Stimulated activated naive B cell treated with anti-CD40 and anti-IgM and Interleukin-4, amounts not matched to agents 10 μg/mL and 1 μg/mL and 100 μg/mL, for 72 hours (primary cell): ENCODE measurements around the gene UGT1A10.
"Not testable (repeated sequence)": the region's sequence is repeated elsewhere in the genome, so short reads cannot be mapped to it uniquely, and the experiment has no call there.

ENCODE experiments used
- ATAC-seq, 2 donors: fragments of 150-1000 bp; cut with Tn5 transposase; replicated peaks; 2 replicates each; pipeline ENCODE4 v1.10.0; 2021; ENCODE audit warnings: moderate library complexity in 1 of 2
- DNase-seq: peaks from one replicate; pipeline ENCODE4 v3.0.0; 2021
- H3K27ac Mint-ChIP-seq: one replicate; pipeline ENCODE4 v1.8.0; 2022; ENCODE audit warnings: mild to moderate bottlenecking, mixed read lengths
- H3K27me3 Mint-ChIP-seq, 2 donors: one replicate each; pipeline ENCODE4 v1.8.0; 2022; ENCODE audit warnings: mixed read lengths in 2 of 2
- H3K36me3 Mint-ChIP-seq, 2 donors: one replicate each; pipeline ENCODE4 v1.8.0; 2022; ENCODE audit warnings: mixed read lengths in 2 of 2, mild to moderate bottlenecking in 1 of 2
- H3K4me1 Mint-ChIP-seq, 2 donors: one replicate each; pipeline ENCODE4 v1.8.0; 2022; ENCODE audit warnings: mixed read lengths in 2 of 2, mild to moderate bottlenecking in 1 of 2
- H3K4me3 Mint-ChIP-seq, 2 donors: one replicate each; pipeline ENCODE4 v1.8.0; 2022; ENCODE audit warnings: mild to moderate bottlenecking in 2 of 2, mixed read lengths in 2 of 2, moderate library complexity in 1 of 2
- H3K9me3 Mint-ChIP-seq, 2 donors: one replicate each; pipeline ENCODE4 v1.8.0; 2022; ENCODE audit warnings: mixed read lengths in 2 of 2, mild to moderate bottlenecking in 1 of 2

The UGT1A10 gene

DNA sequence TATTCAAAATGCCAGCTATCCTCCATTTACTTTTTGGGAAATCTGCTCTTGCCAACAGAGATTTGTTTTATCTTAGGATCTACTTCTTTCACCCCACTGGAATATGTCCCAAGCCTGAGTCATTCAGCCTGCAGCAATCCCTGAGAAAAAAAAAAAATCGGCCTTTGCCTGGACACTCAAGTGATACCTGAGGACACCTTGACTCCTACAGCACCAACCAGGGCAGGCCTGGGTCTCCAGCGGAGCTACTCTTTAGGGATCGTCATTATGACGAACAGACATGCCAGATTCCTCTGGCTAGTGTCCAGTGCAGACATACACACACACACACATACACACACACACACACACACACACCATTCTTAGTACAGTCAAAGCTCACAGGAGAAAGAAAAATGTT lies 54.2 kb downstream of the UGT1A10 start:
- ATAC-seq, result no peak
- H3K4me3 Mint-ChIP-seq, result no peak overlapping the region
- H3K27ac Mint-ChIP-seq, result no peak overlapping the region
- H3K9me3 Mint-ChIP-seq, result no peaks in the 10 kb centered on the region
- peaks cover 4 to 11% of the 10 kb centered on the region in 2 donors for H3K27me3 Mint-ChIP-seq
- peaks cover 5 to 7% of the 10 kb centered on the region in 2 donors for H3K4me1 Mint-ChIP-seq
- peaks cover 0 to 3% of the 10 kb centered on the region in 2 donors for H3K36me3 Mint-ChIP-seq
- no peak for DNase-seq

DNA sequence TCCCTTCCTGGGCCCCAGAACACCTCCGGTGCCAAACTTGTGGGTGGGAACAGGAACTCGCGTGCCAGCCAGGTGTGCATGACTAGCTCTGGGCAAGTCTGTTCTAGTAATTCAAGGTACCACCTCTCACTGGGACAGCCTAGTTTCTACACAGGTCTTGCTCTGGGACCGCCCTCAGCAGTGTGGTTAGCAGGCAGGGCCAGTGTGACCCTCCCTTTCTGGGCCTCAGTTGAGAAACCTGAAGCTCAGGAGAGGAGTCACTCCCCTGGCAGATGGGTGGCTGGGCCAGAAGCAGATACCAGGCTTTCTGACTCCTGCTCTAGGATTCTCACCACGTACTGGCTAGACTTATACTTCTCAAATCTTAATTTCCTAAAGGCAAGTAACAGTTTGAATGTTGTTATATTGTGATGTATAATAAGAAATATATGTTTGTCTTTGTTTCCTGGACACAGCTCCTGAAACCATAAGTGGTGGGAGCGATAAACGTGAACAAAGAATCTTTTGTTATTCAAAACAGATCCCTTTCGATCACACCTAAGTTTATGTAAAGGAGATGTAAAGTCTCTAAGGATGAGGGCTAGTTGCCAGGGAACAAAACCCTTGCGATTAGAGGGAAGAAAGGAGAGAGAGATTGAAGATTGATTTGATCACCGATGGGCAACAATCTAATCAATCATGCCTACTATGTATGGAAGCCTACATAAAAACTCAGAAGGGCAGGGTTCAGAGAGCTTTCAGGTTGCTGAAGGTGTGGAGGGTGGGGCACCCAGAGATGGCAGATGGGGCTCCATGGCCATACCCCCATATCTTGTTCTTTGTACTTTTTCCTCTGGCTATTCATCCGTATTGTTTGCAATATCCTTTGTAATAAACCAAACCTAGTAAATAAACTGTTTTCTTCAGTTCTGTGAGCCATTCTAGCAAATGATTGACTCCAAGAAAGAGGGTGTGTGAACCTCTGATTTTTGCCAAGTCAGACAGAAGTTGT lies 55.5 kb downstream of the UGT1A10 start:
- Mint-ChIP-seq H3K4me3 (no peak overlapping the region), H3K9me3 (no peaks in the 10 kb centered on the region), H3K36me3 (peaks cover 0 to 2% of the 10 kb centered on the region in 2 donors), H3K27ac (no peak overlapping the region), H3K4me1 (peaks cover 7 to 12% of the 10 kb centered on the region in 2 donors), H3K27me3 (peaks cover 4 to 11% of the 10 kb centered on the region in 2 donors)
- ATAC-seq (no peak), DNase-seq (no peak)

DNA sequence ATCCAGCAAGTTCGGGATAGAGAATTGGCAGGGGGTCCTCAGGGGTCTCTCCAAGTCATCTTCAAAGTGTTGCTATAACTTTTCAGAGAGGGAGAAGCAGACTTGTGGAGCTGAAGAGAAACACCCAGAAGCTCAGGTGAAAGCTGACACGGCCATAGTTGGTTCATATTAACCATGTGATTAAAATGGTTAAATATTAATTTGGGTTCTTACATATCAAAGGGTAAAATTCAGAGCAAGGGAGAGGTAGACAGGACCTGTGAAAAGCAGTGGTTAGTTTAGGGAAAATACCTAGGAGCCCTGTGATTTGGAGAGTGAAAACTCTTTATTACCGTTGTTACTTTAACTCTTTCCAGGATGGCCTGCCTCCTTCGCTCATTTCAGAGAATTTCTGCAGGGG lies 56.4 kb downstream of the UGT1A10 start, which contains the start of gene UGT1A6:
TSS of gene UGT1A6 (plus strand) at position 243 of the 400 bp plus-strand sequence. CDS start at position 358, 115 bp downstream.
- peaks cover 4 to 11% of the 10 kb centered on the region in 2 donors for H3K27me3 Mint-ChIP-seq
- no peaks in the 10 kb centered on the region for H3K9me3 Mint-ChIP-seq
- H3K4me1 Mint-ChIP-seq, result peaks cover 7 to 12% of the 10 kb centered on the region in 2 donors
- H3K36me3 Mint-ChIP-seq, result peaks cover 0 to 2% of the 10 kb centered on the region in 2 donors
- ATAC-seq (no peak), DNase-seq (no peak)
- H3K4me3 Mint-ChIP-seq, result no peak within 1 kb of the TSS
- H3K27ac Mint-ChIP-seq, result no peak within 1 kb of the TSS

DNA sequence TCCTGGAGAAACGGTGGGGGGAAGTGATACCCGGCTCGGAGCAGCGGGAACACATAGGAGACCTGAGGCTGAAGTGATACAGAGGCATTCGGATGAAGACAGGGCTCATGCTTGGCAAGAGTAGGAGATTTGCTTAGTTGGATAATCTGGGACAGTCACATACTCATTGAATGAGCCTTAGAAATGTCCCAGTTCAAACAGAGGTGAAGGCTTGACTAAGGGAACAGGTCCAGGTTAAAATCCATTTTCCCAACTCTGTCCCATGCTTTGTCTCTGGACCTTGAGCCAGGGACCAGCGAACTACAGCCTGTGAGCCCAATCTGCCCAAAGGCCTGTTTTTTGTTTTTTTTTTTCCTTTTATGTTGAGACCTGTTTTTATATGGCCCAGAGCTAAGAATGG lies 57.7 kb downstream of the UGT1A10 start:
- H3K27ac Mint-ChIP-seq, result no peak overlapping the region
- ATAC-seq, result no peak

DNA sequence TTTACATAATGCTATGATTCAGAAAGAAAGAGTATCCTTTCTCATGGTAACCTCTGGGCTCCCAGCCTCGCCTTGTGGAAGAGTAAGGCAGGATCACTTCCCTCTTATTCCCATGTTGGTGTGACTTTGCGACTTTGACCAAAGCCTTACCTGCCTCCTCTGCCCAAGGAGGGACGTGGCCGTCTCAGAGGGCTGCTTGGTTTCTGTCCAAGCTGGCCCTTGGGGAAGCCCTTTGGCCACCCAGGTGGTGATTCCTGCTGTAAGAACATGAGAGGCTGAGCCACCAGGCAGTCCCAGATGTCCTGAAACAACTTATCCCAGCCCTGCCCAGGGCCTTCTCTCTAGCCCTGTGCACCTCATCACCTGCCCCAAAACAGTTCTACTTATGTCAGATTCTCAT lies 62.5 kb downstream of the UGT1A10 start:
- no peak for ATAC-seq
- H3K4me1 Mint-ChIP-seq, result peaks cover 2 to 6% of the 10 kb centered on the region in 2 donors
- H3K27ac Mint-ChIP-seq, result no peak overlapping the region
- DNase-seq, result no peak
- no peaks in the 10 kb centered on the region for H3K9me3 Mint-ChIP-seq
- H3K36me3 Mint-ChIP-seq, result no peaks in the 10 kb centered on the region
- H3K27me3 Mint-ChIP-seq, result peaks cover 6 to 14% of the 10 kb centered on the region in 2 donors
- H3K4me3 Mint-ChIP-seq, result no peak overlapping the region

More for the DNA sequence above, 57.7 kb downstream of the UGT1A10 start:
- peaks cover 6 to 10% of the 10 kb centered on the region in 2 donors for H3K4me1 Mint-ChIP-seq
- H3K27me3 Mint-ChIP-seq, result peaks cover 3 to 6% of the 10 kb centered on the region in 2 donors
- H3K36me3 Mint-ChIP-seq, result no peaks in the 10 kb centered on the region
- H3K4me3 Mint-ChIP-seq, result no peak overlapping the region
- no peaks in the 10 kb centered on the region for H3K9me3 Mint-ChIP-seq
- DNase-seq, result no peak

DNA sequence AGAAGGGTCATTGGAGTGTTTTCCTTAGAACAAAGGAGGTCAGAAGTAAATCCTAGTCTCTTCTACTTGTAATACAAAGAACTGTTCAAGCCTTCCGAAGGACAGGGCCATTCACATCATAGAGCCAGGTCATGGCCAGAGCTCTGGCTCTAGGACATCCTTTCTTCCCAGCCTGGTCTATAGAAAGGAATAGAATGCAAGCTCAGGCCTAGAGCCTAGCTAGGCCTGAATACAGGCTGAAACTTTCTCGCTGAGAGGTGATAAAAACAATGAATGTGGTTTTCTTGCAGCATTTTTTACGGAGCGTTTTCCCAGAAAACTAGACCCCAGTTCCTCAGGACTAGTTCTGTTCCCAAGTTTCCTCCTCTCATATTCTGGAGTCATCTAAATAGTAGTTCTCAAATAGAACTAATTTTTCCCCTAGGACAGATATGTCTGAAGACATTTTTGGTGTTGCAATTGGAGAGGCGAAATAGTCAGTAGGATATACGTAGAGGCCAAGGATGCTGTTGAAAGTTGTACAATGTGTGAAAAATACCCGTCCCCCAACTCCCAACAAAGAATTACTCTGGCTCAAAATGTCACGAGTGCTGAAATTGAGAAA lies 63.3 kb downstream of the UGT1A10 start:
- Mint-ChIP-seq H3K27me3 (peaks cover 10 to 11% of the 10 kb centered on the region in 2 donors), H3K4me3 (no peak overlapping the region), H3K36me3 (peaks cover 0 to 4% of the 10 kb centered on the region in 2 donors), H3K4me1 (peaks cover 2 to 6% of the 10 kb centered on the region in 2 donors), H3K27ac (no peak overlapping the region), H3K9me3 (peaks cover 0 to 4% of the 10 kb centered on the region in 2 donors)
- no peak for DNase-seq
- no peak for ATAC-seq

DNA sequence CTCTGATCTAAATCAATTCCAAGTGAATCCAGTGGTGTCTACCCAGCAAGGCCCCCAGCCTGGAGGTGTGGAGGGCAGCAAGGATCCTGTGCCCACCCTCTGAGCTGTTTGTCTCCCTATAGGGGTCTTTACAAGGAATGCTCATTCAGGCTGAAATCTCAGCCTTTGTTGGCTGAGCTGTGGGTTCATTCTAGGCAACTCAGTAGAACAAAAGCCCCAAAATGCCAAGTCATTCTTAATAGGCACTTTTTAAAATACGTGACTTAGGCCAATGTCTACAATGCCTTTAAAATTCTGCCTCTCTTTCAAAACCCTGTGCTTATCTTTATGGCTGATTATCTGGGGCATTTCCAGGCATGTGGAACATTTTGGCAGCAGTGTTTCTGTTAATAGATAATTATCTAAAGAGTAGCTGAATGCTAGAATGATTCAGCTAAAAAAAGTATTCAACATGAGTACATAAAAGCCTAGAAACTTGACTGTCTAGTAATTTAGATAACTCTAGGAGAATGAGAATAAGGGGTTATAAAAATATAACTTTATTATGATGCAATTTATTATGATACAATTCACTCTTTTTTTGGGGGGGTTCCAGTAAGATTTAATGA lies 63.9 kb downstream of the UGT1A10 start:
- Mint-ChIP-seq H3K9me3 (peaks cover 0 to 4% of the 10 kb centered on the region in 2 donors), H3K27me3 (peaks cover 10 to 16% of the 10 kb centered on the region in 2 donors), H3K4me1 (peaks cover 2 to 6% of the 10 kb centered on the region in 2 donors), H3K36me3 (peaks cover 0 to 4% of the 10 kb centered on the region in 2 donors), H3K27ac (no peak overlapping the region), H3K4me3 (no peak overlapping the region)
- no peak for ATAC-seq
- no peak for DNase-seq

DNA sequence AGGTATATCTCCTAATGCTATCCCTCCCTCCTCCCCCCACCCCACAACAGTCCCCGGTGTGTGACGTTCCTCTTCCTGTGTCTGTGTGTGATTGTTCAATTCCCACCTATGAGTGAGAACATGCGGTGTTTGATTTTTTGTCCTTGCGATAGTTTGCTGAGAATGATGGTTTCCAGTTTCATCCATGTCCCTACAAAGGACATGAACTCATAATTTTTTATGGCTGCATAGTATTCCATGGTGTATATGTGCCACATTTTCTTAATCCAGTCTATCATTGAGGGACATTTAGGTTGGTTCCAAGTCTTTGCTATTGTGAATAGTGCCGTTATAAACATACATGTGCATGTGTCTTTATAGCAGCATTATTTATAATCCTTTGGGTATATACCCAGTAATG lies 64.6 kb downstream of the UGT1A10 start:
- not testable (repeated sequence) for H3K4me1 Mint-ChIP-seq, H3K36me3 Mint-ChIP-seq, H3K27ac Mint-ChIP-seq, H3K4me3 Mint-ChIP-seq, ATAC-seq, DNase-seq, H3K9me3 Mint-ChIP-seq
- H3K27me3 Mint-ChIP-seq, result peaks cover 10 to 19% of the 10 kb centered on the region in 2 donors

DNA sequence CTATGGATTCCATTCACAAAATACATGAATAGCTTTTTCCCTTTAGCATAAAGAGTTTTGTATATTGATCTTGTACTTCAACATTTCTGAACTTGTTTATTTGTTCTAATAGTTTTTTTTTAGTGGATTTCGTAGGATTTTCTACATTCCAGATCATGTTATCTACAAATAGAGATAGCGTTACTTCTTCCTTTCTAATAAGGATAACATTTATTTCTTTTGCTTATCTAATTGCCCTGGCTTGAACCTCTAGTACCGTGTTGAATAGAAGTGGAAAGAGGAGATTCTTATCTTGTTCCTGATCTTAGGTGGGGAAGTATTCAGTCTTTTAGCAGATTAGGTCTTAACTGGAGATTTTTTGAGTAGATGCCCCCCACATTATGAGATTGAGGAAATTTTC lies 66.0 kb downstream of the UGT1A10 start:
- ATAC-seq (no peak), DNase-seq (no peak)
- Mint-ChIP-seq H3K4me3 (no peak overlapping the region), H3K27me3 (peaks cover 12 to 19% of the 10 kb centered on the region in 2 donors), H3K4me1 (no peaks in the 10 kb centered on the region), H3K9me3 (peaks cover 0 to 4% of the 10 kb centered on the region in 2 donors), H3K27ac (no peak overlapping the region), H3K36me3 (peaks cover 0 to 4% of the 10 kb centered on the region in 2 donors)

DNA sequence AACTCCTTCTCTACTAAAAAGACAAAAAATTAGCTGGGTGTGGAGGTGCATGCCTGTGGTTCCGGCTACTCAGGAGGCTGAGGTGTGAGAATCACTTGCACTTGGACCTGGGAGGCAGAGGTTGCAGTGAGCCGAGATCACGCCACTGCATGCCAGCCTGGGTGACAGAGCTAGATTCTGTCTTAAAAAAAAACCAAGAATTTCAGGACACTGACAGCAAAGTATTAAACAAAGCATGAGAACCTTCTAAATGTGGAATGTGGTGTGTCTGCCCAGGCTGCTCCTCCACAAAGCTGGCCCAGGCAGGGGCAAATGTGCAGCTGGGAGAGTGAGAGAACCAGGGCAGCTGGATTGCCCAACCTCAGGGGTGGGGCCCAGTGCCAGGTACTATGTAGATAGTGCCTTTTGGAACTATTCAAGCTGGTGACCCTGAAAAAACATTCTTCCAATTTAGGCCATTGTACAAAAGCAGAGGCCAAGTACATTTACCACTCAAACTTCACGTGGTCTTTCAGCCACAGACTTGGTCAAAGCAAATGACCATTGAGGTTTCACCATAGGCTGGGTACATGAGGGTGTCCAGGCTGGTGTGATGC lies 69.8 kb downstream of the UGT1A10 start:
- Mint-ChIP-seq H3K4me3 (no peak overlapping the region), H3K9me3 (peaks cover 0 to 4% of the 10 kb centered on the region in 2 donors)
- no peak for ATAC-seq

DNA sequence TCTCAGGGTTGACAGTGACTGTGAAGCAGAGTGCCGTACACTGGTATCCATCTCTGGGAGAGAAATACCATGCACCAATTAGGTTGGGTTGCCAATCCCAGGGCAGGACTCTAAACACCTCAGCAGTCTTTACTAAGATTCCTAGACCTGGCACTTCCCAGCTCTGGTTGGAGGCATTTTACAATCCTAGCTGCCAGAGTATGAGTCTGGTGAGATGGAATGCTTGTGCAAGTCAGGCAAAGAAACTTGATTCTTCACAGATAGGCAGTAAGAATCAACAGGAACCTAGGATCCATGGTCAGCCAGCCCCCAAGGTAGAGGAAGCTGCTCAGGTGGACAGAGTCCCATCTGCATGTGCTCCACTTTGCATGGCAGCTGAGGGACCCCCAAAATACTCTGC lies 70.5 kb downstream of the UGT1A10 start:
- H3K27ac Mint-ChIP-seq, result no peak overlapping the region
- peaks cover 21% of the 10 kb centered on the region in 2 donors for H3K27me3 Mint-ChIP-seq
- H3K4me1 Mint-ChIP-seq, result peaks cover 7 to 8% of the 10 kb centered on the region in 2 donors
- ATAC-seq, result no peak
- H3K36me3 Mint-ChIP-seq, result peaks cover 0 to 4% of the 10 kb centered on the region in 2 donors
- peaks cover 0 to 4% of the 10 kb centered on the region in 2 donors for H3K9me3 Mint-ChIP-seq
- no peak for DNase-seq
- no peak overlapping the region for H3K4me3 Mint-ChIP-seq

More for the DNA sequence above, 69.8 kb downstream of the UGT1A10 start:
- DNase-seq, result no peak
- peaks cover 0 to 1% of the 10 kb centered on the region in 2 donors for H3K4me1 Mint-ChIP-seq
- H3K36me3 Mint-ChIP-seq, result peaks cover 0 to 4% of the 10 kb centered on the region in 2 donors
- peaks cover 14 to 20% of the 10 kb centered on the region in 2 donors for H3K27me3 Mint-ChIP-seq
- H3K27ac Mint-ChIP-seq, result no peak overlapping the region

DNA sequence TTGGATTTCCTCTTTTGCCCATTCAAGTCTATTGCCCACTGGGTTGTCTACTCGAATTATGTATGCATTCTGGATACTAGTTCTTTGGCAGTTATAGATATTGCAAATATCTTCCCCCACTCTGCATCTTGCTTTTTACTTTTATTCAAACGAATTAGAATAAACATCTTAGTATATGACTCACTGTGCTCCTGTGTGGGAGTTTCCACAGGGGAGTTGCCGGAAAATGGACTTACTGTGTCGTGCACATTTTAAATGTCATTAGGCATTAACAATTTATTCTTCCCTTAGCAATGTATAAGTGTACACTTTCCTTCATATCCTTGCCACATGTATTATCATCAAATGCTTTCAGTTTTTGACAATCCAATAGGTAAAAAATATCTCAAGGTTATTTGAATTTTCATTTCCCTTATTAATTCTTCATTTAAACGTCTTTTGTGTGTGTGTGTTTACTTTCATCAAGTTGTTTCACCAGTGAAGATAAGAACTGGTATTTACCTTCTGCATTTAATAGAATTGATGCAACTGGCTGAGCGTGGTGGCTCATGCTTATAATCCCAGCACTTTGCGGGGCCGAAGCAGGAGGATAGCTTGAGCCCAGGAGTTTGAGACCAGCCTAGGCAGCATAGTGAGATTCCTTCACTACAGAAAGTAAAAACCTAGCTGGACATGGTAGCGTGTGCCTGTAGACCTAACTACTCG lies 71.8 kb downstream of the UGT1A10 start:
- Mint-ChIP-seq H3K27ac (no peak overlapping the region), H3K4me1 (peaks cover 7 to 9% of the 10 kb centered on the region in 2 donors), H3K9me3 (peaks cover 0 to 4% of the 10 kb centered on the region in 2 donors), H3K36me3 (peaks cover 0 to 4% of the 10 kb centered on the region in 2 donors), H3K4me3 (no peak overlapping the region), H3K27me3 (peaks cover 20 to 26% of the 10 kb centered on the region in 2 donors)
- ATAC-seq (no peak), DNase-seq (no peak)

DNA sequence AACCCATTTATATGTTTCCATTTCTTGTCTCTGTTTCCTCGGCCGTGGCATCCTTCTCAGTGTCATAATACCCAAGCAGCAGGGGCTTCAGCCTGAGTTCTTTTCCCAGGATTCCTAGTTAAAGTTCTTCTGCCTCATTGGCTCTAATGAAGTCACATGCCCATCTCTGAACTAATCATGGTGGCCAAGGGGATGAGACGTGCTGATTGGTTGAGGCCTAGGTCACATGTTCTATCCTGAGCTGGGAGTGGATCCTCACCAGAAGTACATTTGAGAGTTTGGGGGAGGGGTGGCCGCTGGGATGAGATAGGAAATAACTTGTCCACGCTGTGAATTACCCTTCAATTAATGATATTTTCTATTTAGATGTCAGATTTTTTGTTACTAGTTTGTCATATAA lies 72.7 kb downstream of the UGT1A10 start:
- Mint-ChIP-seq H3K4me1 (peaks cover 7 to 9% of the 10 kb centered on the region in 2 donors), H3K27me3 (peaks cover 20 to 27% of the 10 kb centered on the region in 2 donors), H3K36me3 (peaks cover 0 to 3% of the 10 kb centered on the region in 2 donors), H3K9me3 (peaks cover 0 to 2% of the 10 kb centered on the region in 2 donors), H3K27ac (no peak overlapping the region), H3K4me3 (no peak overlapping the region)
- DNase-seq, result no peak
- no peak for ATAC-seq
